GM12878 (cell line): Measurements from ENCODE around the gene CHST15. TPM values are rescaled to one million over a fixed set of nuclear protein-coding genes. Genes with fewer than 3 reads are reported as not detected.

Experiments
- ATAC-seq: fragments of 200-7000 bp; cut with Tn5 transposase; 3 replicates; pipeline ENCODE4 v1.9.1; 2020; ENCODE audit warnings: mild to moderate bottlenecking, moderate library complexity
- BruUV-seq: library from RNA; stranded (reverse); fragments of 400-500 nt; replicated peaks from 2 replicates; lab custom pipeline; 2021; lab: Mats Ljungman, UMichigan
- CTCF ChIA-PET: fragments of 300-600 bp; sonication (Branson Sonifier 250); formaldehyde crosslinking; extraction: SDS; loops from one replicate; lab custom pipeline; 2021; ENCODE audit warnings: inconsistent platforms; lab: Yijun Ruan, JAX
- POLR2A ChIA-PET: fragments of 350-600 bp; formaldehyde crosslinking; extraction: SDS; loops from one replicate; lab custom pipeline; 2021; ENCODE audit warnings: inconsistent platforms; lab: Charles Lee
- RAD21 ChIA-PET: fragments of 300-600 bp; sonication (Branson Sonifier 250); formaldehyde crosslinking; loops from one replicate; lab custom pipeline; 2023; ENCODE audit warnings: antibody characterized with exemption; ENCODE audit not compliant: unreplicated experiment; lab: Charles Lee
- SMC1A ChIA-PET: fragments of 300-600 bp; sonication (Branson Sonifier 250); formaldehyde crosslinking; loops from one replicate; lab custom pipeline; 2023; ENCODE audit not compliant: unreplicated experiment, uncharacterized antibody; lab: Charles Lee
- DNase-seq: peaks from one replicate; pipeline ENCODE4 v3.0.0-alpha.2; 2011; ENCODE audit warnings: low read depth, low spot score
- FAIRE-seq: peaks from 3 replicates; lab custom pipeline; 2011; peaks lifted over from hg19 to GRCh38; lab: Jason Lieb, UNC
- H2AFZ ChIP-seq: 2 replicates; pipeline ENCODE4 v1.6.0; 2011; ENCODE audit warnings: low read depth, low read length, control low read depth; ENCODE audit not compliant: control insufficient read depth
- H3K27ac ChIP-seq: 2 replicates; pipeline ENCODE4 v1.5.1; 2011; ENCODE audit warnings: control low read depth; ENCODE audit not compliant: control insufficient read depth, insufficient read depth
- H3K27me3 ChIP-seq, 2 experiments: replicated peaks in 1 of 2; 2 replicates each; pipeline versions ENCODE4 v1.6.0 to v1.6.1; 2011; ENCODE audit warnings: low read length in 1 of 2; ENCODE audit not compliant: control insufficient read depth in 2 of 2, insufficient read depth in 2 of 2
- H3K36me3 ChIP-seq, 2 experiments: 2 replicates each; pipeline ENCODE4 v1.5.1; 2011; ENCODE audit warnings: low read length in 1 of 2; ENCODE audit not compliant: control insufficient read depth in 2 of 2, insufficient read depth in 2 of 2
- H3K4me1 ChIP-seq: 2 replicates; pipeline ENCODE4 v1.6.1; 2011; ENCODE audit warnings: mild to moderate bottlenecking, low read length, moderate library complexity, mixed read lengths; ENCODE audit not compliant: control insufficient read depth, insufficient read depth
- H3K4me2 ChIP-seq: 2 replicates; pipeline ENCODE4 v1.6.0; 2011; ENCODE audit warnings: control low read depth; ENCODE audit not compliant: control insufficient read depth, insufficient read depth
- H3K4me3 ChIP-seq: fragments of 200-600 bp; sonication (generic); 2 replicates; pipeline ENCODE4 v1.5.1; 2016
- H3K79me2 ChIP-seq: 2 replicates; pipeline ENCODE4 v1.6.0; 2011; ENCODE audit warnings: low read length; ENCODE audit not compliant: control insufficient read depth, insufficient read depth
- H3K9ac ChIP-seq: 2 replicates; pipeline ENCODE4 v1.8.0; 2011; ENCODE audit warnings: low read length, control low read depth, mixed read lengths; ENCODE audit not compliant: control insufficient read depth, insufficient read depth
- H3K9me3 ChIP-seq: replicated peaks from 3 replicates; pipeline ENCODE4 v1.5.1; 2011; ENCODE audit warnings: mild to moderate bottlenecking, low read length; ENCODE audit not compliant: control insufficient read depth, insufficient read depth
- H4K20me1 ChIP-seq: 2 replicates; pipeline ENCODE4 v1.6.0; 2011; ENCODE audit not compliant: control insufficient read depth, insufficient read depth
- BCL11A ChIP-seq: IDR thresholded peaks from 2 replicates; pipeline ENCODE4 v1.6.1; 2011; ENCODE audit warnings: low read depth, low read length
- EP300 ChIP-seq, 2 experiments: fragments of 150-350 bp in 1 of 2; IDR thresholded peaks; 2 replicates each; pipeline ENCODE4 v1.6.1; 2011 to 2012; ENCODE audit warnings: low read depth in 2 of 2, low read length in 2 of 2, borderline replicate concordance in 1 of 2, improper control_type of control experiment in 1 of 2, inconsistent platforms in 1 of 2; ENCODE audit not compliant: control insufficient read depth in 1 of 2
- HDAC6 ChIP-seq: fragments of 200-600 bp; sonication (generic); IDR thresholded peaks from one replicate; pipeline ENCODE4 v1.8.0; 2017; ENCODE audit warnings: antibody characterized with exemption; ENCODE audit not compliant: unreplicated experiment
- IKZF2 ChIP-seq, 2 experiments: fragments of 450-650 bp; IDR thresholded peaks; 2 replicates each; pipeline ENCODE4 v1.6.1; 2017; ENCODE audit warnings: mild to moderate bottlenecking in 2 of 2, moderate library complexity in 2 of 2
- JUNB ChIP-seq: IDR thresholded peaks from 2 replicates; pipeline ENCODE4 v1.6.1; 2016; ENCODE audit warnings: antibody characterized with exemption, mild to moderate bottlenecking
- KAT2A ChIP-seq: conservative IDR thresholded peaks from 2 replicates; pipeline ENCODE4 v1.6.1; 2011; ENCODE audit warnings: low read depth, low read length; ENCODE audit not compliant: control insufficient read depth
- MEF2B ChIP-seq: fragments of 450-650 bp; IDR thresholded peaks from 2 replicates; pipeline ENCODE4 v1.6.1; 2018; ENCODE audit warnings: mild to moderate bottlenecking, moderate library complexity; ENCODE audit not compliant: partially characterized antibody, poor library complexity, severe bottlenecking
- MYB ChIP-seq: fragments of 150-350 bp; IDR thresholded peaks from 2 replicates; pipeline ENCODE4 v1.6.1; 2014; ENCODE audit warnings: mild to moderate bottlenecking, low read depth, low read length, borderline replicate concordance
- NRF1 ChIP-seq: conservative IDR thresholded peaks from 2 replicates; pipeline ENCODE4 v1.6.1; 2011; ENCODE audit warnings: mild to moderate bottlenecking, low read depth, low read length, improper control_type of control experiment
- SPI1 ChIP-seq: IDR thresholded peaks from 2 replicates; pipeline ENCODE4 v1.6.1; 2011; ENCODE audit warnings: low read depth, mild to moderate bottlenecking, low read length, moderate library complexity, borderline replicate concordance; ENCODE audit not compliant: insufficient read depth
- STAT1 ChIP-seq: fragments of 450-650 bp; conservative IDR thresholded peaks from 2 replicates; pipeline ENCODE4 v1.6.1; 2014; ENCODE audit warnings: antibody characterized with exemption, mild to moderate bottlenecking
- STAT3 ChIP-seq: IDR thresholded peaks from 2 replicates; pipeline ENCODE4 v1.6.1; 2011; ENCODE audit warnings: low read depth, low read length, improper control_type of control experiment
- WGBS: methylation state at CpG from one replicate; pipeline ENCODE4 v1.1.6; 2016; ENCODE audit warnings: low lambda C conversion rate; ENCODE audit not compliant: insufficient replicate concordance, insufficient coverage; ENCODE audit errors: missing lambda C conversion rate; 5-methylcytosine and 5-hydroxymethylcytosine counted together
- in situ Hi-C: fragments of 300-500 bp; cut with MboI; formaldehyde crosslinking; loops from 9 replicates; pipeline ENCODE4 v1.14.3; 2018; ENCODE audit warnings: mixed read lengths
- intact Hi-C: fragments of 100-400 bp; cut with micrococcal nuclease; formaldehyde crosslinking; loops from one replicate; pipeline ENCODE4 v1.14.2; 2022; ENCODE audit not compliant: unreplicated experiment
- polyA plus RNA-seq, 11 experiments: library from polyadenylated mRNA; depleted of rRNA in 4 of 11; unstranded in 6 of 11; stranded (reverse) in 5 of 11; fragments of >200 nt; fragmentation: Nextera tagmentation in 4 of 11; fragmentation: Illumina TruSeq in 1 of 11; extraction: Ambion mirVana in 4 of 11; extraction: Trizol in 1 of 11; gene quantifications; 1 replicate in 1 of 11; 2 replicates in 10 of 11; pipeline versions ENCODE4 v1.2.1 to v1.2.3, GENCODE V29; 2011 to 2016; ENCODE audit warnings: inconsistent platforms in 2 of 11, missing spikeins in 2 of 11, low read depth in 1 of 11
- total RNA-seq, 4 experiments: library from RNA; depleted of rRNA in 3 of 4; stranded (reverse); fragments of >200 nt in 3 of 4; fragmentation: Illumina TruSeq in 1 of 4; extraction: Trizol in 1 of 4; gene quantifications; 2 replicates each; pipeline versions ENCODE4 v1.2.1 to v1.2.3, GENCODE V29; 2013 to 2021
- TF ChIP-seq, protein P1 (sequence below): fragments of 450-650 bp; IDR thresholded peaks from 2 replicates; pipeline ENCODE4 v1.6.1; 2016; ENCODE audit warnings: mild to moderate bottlenecking, moderate library complexity, borderline replicate concordance
- TF ChIP-seq, protein P2 (sequence below): fragments of 450-650 bp; IDR thresholded peaks from 2 replicates; pipeline ENCODE4 v1.6.1; 2017; ENCODE audit warnings: mild to moderate bottlenecking
- TF ChIP-seq, protein P3 (sequence below): fragments of 150-350 bp; IDR thresholded peaks from 2 replicates; pipeline ENCODE4 v1.6.1; 2014; ENCODE audit warnings: mild to moderate bottlenecking, low read depth, low read length
- TF ChIP-seq, protein P4 (sequence below): IDR thresholded peaks from 2 replicates; pipeline ENCODE4 v1.6.1; 2011; ENCODE audit warnings: low read depth, low read length, improper control_type of control experiment, borderline replicate concordance

CHST15 gene
- total and polyA plus RNA-seq, 10 of the 15 experiments (the other 5 are each of a cell fraction or from before 2014, with no cell fraction given): 0.02 to 0.53 (median 0.05) TPM; not detected in 1

GRCh38 chr10:124119216-124119615 lies 25.8 kb upstream of the CHST15 start:
- in situ Hi-C loops (no loop called here), intact Hi-C loops (loop anchor here (5.0 kb wide), 1 partner anchor 268 kb away; no protein-coding TSS in a partner anchor)
- no peaks in the 10 kb centered on the region for H4K20me1 ChIP-seq
- no peak overlapping the region for H2AFZ ChIP-seq
- no peak for FAIRE-seq
- SMC1A ChIA-PET: interaction anchor here (0.6 kb wide), 1 partner anchor 166 kb away, joined by 3 read pairs; no protein-coding TSS in a partner anchor
- no peak for DNase-seq
- H3K4me2 ChIP-seq: no peak overlapping the region
- H3K4me3 ChIP-seq: no peak overlapping the region
- POLR2A ChIA-PET: interaction anchor here (0.7 kb wide), 1 partner anchor 946 kb away, joined by 4 read pairs; no protein-coding TSS in a partner anchor
- peaks cover 0 to 8% of the 10 kb centered on the region in 2 experiments; a peak in 2 of 4 replicates for H3K27me3 ChIP-seq
- peaks cover 9% of the 10 kb centered on the region for H3K4me1 ChIP-seq
- WGBS: 0% methylated on average over 3 of the region's 4 CpGs
- no peak overlapping the region for H3K9ac ChIP-seq
- no TSS peak for BruUV-seq
- H3K27ac ChIP-seq: no peak overlapping the region
- no peaks in the 10 kb centered on the region for H3K36me3 ChIP-seq
- H3K79me2 ChIP-seq: no peaks in the 10 kb centered on the region
- CTCF ChIA-PET: interaction anchor here (0.7 kb wide), 1 partner anchor 12 kb away, joined by 3 read pairs; no protein-coding TSS in a partner anchor
- RAD21 ChIA-PET: no interaction called here
- no peak for ATAC-seq
- no peaks in the 10 kb centered on the region; the same call in 2 of the 3 replicates for H3K9me3 ChIP-seq
- no peak for TF ChIP-seq JUNB
- no peak for TF ChIP-seq HDAC6
- no peak for TF ChIP-seq STAT1
- TF ChIP-seq IKZF2 (IDR thresholded peaks at IDR 0.05): no peak
- TF ChIP-seq MEF2B: no peak
- TF ChIP-seq, protein P1, sequence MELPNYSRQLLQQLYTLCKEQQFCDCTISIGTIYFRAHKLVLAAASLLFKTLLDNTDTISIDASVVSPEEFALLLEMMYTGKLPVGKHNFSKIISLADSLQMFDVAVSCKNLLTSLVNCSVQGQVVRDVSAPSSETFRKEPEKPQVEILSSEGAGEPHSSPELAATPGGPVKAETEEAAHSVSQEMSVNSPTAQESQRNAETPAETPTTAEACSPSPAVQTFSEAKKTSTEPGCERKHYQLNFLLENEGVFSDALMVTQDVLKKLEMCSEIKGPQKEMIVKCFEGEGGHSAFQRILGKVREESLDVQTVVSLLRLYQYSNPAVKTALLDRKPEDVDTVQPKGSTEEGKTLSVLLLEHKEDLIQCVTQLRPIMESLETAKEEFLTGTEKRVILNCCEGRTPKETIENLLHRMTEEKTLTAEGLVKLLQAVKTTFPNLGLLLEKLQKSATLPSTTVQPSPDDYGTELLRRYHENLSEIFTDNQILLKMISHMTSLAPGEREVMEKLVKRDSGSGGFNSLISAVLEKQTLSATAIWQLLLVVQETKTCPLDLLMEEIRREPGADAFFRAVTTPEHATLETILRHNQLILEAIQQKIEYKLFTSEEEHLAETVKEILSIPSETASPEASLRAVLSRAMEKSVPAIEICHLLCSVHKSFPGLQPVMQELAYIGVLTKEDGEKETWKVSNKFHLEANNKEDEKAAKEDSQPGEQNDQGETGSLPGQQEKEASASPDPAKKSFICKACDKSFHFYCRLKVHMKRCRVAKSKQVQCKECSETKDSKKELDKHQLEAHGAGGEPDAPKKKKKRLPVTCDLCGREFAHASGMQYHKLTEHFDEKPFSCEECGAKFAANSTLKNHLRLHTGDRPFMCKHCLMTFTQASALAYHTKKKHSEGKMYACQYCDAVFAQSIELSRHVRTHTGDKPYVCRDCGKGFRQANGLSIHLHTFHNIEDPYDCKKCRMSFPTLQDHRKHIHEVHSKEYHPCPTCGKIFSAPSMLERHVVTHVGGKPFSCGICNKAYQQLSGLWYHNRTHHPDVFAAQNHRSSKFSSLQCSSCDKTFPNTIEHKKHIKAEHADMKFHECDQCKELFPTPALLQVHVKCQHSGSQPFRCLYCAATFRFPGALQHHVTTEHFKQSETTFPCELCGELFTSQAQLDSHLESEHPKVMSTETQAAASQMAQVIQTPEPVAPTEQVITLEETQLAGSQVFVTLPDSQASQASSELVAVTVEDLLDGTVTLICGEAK: no peak
- TF ChIP-seq, protein P2, sequence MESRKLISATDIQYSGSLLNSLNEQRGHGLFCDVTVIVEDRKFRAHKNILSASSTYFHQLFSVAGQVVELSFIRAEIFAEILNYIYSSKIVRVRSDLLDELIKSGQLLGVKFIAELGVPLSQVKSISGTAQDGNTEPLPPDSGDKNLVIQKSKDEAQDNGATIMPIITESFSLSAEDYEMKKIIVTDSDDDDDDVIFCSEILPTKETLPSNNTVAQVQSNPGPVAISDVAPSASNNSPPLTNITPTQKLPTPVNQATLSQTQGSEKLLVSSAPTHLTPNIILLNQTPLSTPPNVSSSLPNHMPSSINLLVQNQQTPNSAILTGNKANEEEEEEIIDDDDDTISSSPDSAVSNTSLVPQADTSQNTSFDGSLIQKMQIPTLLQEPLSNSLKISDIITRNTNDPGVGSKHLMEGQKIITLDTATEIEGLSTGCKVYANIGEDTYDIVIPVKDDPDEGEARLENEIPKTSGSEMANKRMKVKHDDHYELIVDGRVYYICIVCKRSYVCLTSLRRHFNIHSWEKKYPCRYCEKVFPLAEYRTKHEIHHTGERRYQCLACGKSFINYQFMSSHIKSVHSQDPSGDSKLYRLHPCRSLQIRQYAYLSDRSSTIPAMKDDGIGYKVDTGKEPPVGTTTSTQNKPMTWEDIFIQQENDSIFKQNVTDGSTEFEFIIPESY: no peak
- TF ChIP-seq, protein P3, sequence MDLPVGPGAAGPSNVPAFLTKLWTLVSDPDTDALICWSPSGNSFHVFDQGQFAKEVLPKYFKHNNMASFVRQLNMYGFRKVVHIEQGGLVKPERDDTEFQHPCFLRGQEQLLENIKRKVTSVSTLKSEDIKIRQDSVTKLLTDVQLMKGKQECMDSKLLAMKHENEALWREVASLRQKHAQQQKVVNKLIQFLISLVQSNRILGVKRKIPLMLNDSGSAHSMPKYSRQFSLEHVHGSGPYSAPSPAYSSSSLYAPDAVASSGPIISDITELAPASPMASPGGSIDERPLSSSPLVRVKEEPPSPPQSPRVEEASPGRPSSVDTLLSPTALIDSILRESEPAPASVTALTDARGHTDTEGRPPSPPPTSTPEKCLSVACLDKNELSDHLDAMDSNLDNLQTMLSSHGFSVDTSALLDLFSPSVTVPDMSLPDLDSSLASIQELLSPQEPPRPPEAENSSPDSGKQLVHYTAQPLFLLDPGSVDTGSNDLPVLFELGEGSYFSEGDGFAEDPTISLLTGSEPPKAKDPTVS: no peak
- no peak for TF ChIP-seq STAT3
- no peak for TF ChIP-seq NRF1
- TF ChIP-seq, protein P4, sequence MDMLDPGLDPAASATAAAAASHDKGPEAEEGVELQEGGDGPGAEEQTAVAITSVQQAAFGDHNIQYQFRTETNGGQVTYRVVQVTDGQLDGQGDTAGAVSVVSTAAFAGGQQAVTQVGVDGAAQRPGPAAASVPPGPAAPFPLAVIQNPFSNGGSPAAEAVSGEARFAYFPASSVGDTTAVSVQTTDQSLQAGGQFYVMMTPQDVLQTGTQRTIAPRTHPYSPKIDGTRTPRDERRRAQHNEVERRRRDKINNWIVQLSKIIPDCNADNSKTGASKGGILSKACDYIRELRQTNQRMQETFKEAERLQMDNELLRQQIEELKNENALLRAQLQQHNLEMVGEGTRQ: no peak
- no peak for TF ChIP-seq SPI1
- no peak for TF ChIP-seq EP300 (IDR thresholded peaks at IDR 0.05; ENCODE audit: borderline replicate concordance in 1 of 2, control insufficient read depth in 1 of 2, low read depth in 2 of 2, low read length in 2 of 2)
- no peak for TF ChIP-seq BCL11A
- no peak for TF ChIP-seq MYB
- no peak for TF ChIP-seq KAT2A
